HepG2 (cell line): ENCODE results near the gene TNS1. TPM values are rescaled to one million over a fixed set of nuclear protein-coding genes. Genes with fewer than 3 reads are reported as not detected.

Experiments
- ARHGAP35 ChIP-seq: sonication (generic); formaldehyde crosslinking; IDR thresholded peaks from 2 replicates; pipeline ENCODE4 v1.9.0; 2022; ENCODE audit warnings: mild to moderate bottlenecking, inconsistent platforms, moderate library complexity, missing genetic modification reagents, borderline replicate concordance
- ARID5B ChIP-seq: IDR thresholded peaks from 2 replicates; pipeline ENCODE4 v1.4.0; 2020; ENCODE audit warnings: mild to moderate bottlenecking, missing genetic modification reagents
- CBX1 ChIP-seq: IDR thresholded peaks from one replicate; pipeline ENCODE4 v1.6.1; 2016; ENCODE audit warnings: antibody characterized with exemption, low read depth
- EEA1 ChIP-seq: sonication (generic); formaldehyde crosslinking; IDR thresholded peaks from 2 replicates; pipeline ENCODE4 v1.5.1; 2020; ENCODE audit warnings: mild to moderate bottlenecking, missing genetic modification reagents, borderline replicate concordance
- GABPB1 ChIP-seq: IDR thresholded peaks from 2 replicates; pipeline ENCODE4 v1.6.1; 2016; ENCODE audit warnings: mild to moderate bottlenecking, missing genetic modification reagents, moderate library complexity, missing compliant biosample characterization
- HNRNPL ChIP-seq: fragments of 200-400 bp; formaldehyde crosslinking; IDR thresholded peaks from 2 replicates; pipeline ENCODE4 v1.6.1; 2017; ENCODE audit warnings: mild to moderate bottlenecking, low read depth, low read length
- HOMEZ ChIP-seq: IDR thresholded peaks from 2 replicates; pipeline ENCODE4 v1.6.1; 2016; ENCODE audit warnings: low read depth
- JUNB ChIP-seq: sonication (generic); formaldehyde crosslinking; IDR thresholded peaks from 2 replicates; pipeline ENCODE4 v1.8.0; 2022; ENCODE audit warnings: missing genetic modification reagents, mild to moderate bottlenecking, borderline replicate concordance
- MBNL3 ChIP-seq: fragments of 250-450 bp; sonication (Bioruptor Pico); conservative IDR thresholded peaks from 2 replicates; pipeline ENCODE4 v1.8.0; 2022; ENCODE audit warnings: mild to moderate bottlenecking, inconsistent platforms
- MEIS1 ChIP-seq: sonication (generic); formaldehyde crosslinking; IDR thresholded peaks from 2 replicates; pipeline ENCODE4 v1.9.0; 2021; ENCODE audit warnings: mild to moderate bottlenecking, missing genetic modification reagents, moderate library complexity, borderline replicate concordance
- PBX3 ChIP-seq: sonication (generic); formaldehyde crosslinking; IDR thresholded peaks from 2 replicates; pipeline ENCODE4 v1.8.1; 2023; ENCODE audit warnings: missing genetic modification reagents, inconsistent platforms, borderline replicate concordance
- TBX3 ChIP-seq: fragments of 450-650 bp; IDR thresholded peaks from 2 replicates; pipeline ENCODE4 v1.6.1; 2017; ENCODE audit warnings: antibody characterized with exemption, mild to moderate bottlenecking, inconsistent platforms, borderline replicate concordance
- ZNF263 ChIP-seq: sonication (generic); formaldehyde crosslinking; IDR thresholded peaks from 2 replicates; pipeline ENCODE4 v1.4.0; 2020; ENCODE audit warnings: missing genetic modification reagents
- ZNF430 ChIP-seq: sonication (generic); formaldehyde crosslinking; IDR thresholded peaks from 2 replicates; pipeline ENCODE4 v1.9.0; 2021; ENCODE audit warnings: mild to moderate bottlenecking, missing genetic modification reagents
- ZNF44 ChIP-seq: sonication (generic); formaldehyde crosslinking; IDR thresholded peaks from 2 replicates; pipeline ENCODE4 v1.5.1; 2020; ENCODE audit warnings: mild to moderate bottlenecking, missing genetic modification reagents
- ZNF550 ChIP-seq: sonication (generic); formaldehyde crosslinking; IDR thresholded peaks from 2 replicates; pipeline ENCODE4 v1.4.0; 2020; ENCODE audit warnings: mild to moderate bottlenecking, missing genetic modification reagents, borderline replicate concordance
- polyA plus RNA-seq, 8 experiments: library from polyadenylated mRNA; depleted of rRNA in 3 of 8; stranded (reverse) in 7 of 8; unstranded in 1 of 8; fragments of >200 nt; fragmentation: Illumina TruSeq in 4 of 8; extraction: Trizol in 4 of 8; gene quantifications; 2 replicates each; pipeline versions ENCODE4 v1.2.1 to v1.2.3, GENCODE V29; 2011 to 2016; ENCODE audit warnings: low read depth in 4 of 8, missing spikeins in 1 of 8, mixed read lengths in 1 of 8; ENCODE audit not compliant: insufficient read depth in 1 of 8
- total RNA-seq, 5 experiments: library from RNA; depleted of rRNA; stranded (reverse); fragments of >200 nt; fragmentation: Illumina TruSeq; extraction: Trizol; gene quantifications; 2 replicates each; pipeline ENCODE4 v1.2.3, GENCODE V29; 2016; ENCODE audit warnings: low read depth in 1 of 5
- TF ChIP-seq, protein P1 (sequence below): sonication (generic); formaldehyde crosslinking; IDR thresholded peaks from 2 replicates; pipeline ENCODE4 v1.9.0; 2022; ENCODE audit warnings: missing genetic modification reagents, mild to moderate bottlenecking, borderline replicate concordance
- TF ChIP-seq, protein P2 (sequence below): sonication (generic); formaldehyde crosslinking; IDR thresholded peaks from 2 replicates; pipeline ENCODE4 v1.4.0; 2020; ENCODE audit warnings: missing genetic modification reagents

Gene TNS1
- total and polyA plus RNA-seq, 2 of the 13 experiments (the other 11 are each of a cell fraction or from before 2014, with no cell fraction given), result 1.9 to 118 TPM

GRCh38 chr2:217902379-217903141 is 100.2 kb downstream of the TNS1 start (continued):
- TF ChIP-seq HOMEZ (CRISPR knock-in tag) (peak; percentile 78; the same call in 1 of the 2 replicates), HNRNPL (0 out of 2 replicates have a peak, but pooled peaks have one; percentile 42), MEIS1 (peak; percentile 100), JUNB (CRISPR knock-in tag) (no peak; the same call in 1 of the 2 replicates), PBX3 (CRISPR knock-in tag) (no peak), ZNF263 (CRISPR knock-in tag) (peak; percentile 96), ZNF550 (CRISPR knock-in tag) (no peak), ZNF430 (peak; percentile 99), EEA1 (no peak), CBX1 (peak; percentile 78), MBNL3 (no peak), GABPB1 (CRISPR knock-in tag) (peak; percentile 87), ARHGAP35 (peak; percentile 78; the same call in 1 of the 2 replicates), ZNF44 (CRISPR knock-in tag) (no peak), ARID5B (CRISPR knock-in tag) (peak; percentile 98), TBX3 (peak; percentile 94)
- TF ChIP-seq, protein P1, sequence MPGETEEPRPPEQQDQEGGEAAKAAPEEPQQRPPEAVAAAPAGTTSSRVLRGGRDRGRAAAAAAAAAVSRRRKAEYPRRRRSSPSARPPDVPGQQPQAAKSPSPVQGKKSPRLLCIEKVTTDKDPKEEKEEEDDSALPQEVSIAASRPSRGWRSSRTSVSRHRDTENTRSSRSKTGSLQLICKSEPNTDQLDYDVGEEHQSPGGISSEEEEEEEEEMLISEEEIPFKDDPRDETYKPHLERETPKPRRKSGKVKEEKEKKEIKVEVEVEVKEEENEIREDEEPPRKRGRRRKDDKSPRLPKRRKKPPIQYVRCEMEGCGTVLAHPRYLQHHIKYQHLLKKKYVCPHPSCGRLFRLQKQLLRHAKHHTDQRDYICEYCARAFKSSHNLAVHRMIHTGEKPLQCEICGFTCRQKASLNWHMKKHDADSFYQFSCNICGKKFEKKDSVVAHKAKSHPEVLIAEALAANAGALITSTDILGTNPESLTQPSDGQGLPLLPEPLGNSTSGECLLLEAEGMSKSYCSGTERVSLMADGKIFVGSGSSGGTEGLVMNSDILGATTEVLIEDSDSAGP (CRISPR knock-in tag), result peak; percentile 92
- TF ChIP-seq, protein P2, sequence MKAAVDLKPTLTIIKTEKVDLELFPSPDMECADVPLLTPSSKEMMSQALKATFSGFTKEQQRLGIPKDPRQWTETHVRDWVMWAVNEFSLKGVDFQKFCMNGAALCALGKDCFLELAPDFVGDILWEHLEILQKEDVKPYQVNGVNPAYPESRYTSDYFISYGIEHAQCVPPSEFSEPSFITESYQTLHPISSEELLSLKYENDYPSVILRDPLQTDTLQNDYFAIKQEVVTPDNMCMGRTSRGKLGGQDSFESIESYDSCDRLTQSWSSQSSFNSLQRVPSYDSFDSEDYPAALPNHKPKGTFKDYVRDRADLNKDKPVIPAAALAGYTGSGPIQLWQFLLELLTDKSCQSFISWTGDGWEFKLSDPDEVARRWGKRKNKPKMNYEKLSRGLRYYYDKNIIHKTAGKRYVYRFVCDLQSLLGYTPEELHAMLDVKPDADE, result 0 out of 2 replicates have a peak, but pooled peaks have one; percentile 75
